DOHH2 (cell line): ENCODE results near the gene COL11A2.

Source experiments
- H3F3A ChIP-seq: fragments of 200-600 bp; sonication (generic), shearing (Covaris generic); 2 replicates; pipeline ENCODE4 v1.6.0; 2016; ENCODE audit warnings: antibody characterized with exemption, mild to moderate bottlenecking; ENCODE audit not compliant: control insufficient read depth, insufficient read depth
- H3K27ac ChIP-seq: fragments of 200-600 bp; sonication (generic); 2 replicates; pipeline ENCODE4 v1.5.1; 2014; ENCODE audit warnings: low read depth, mild to moderate bottlenecking, low read length, moderate library complexity
- H3K27me3 ChIP-seq: fragments of 200-600 bp; sonication (generic); 2 replicates; pipeline ENCODE4 v1.6.1; 2014; ENCODE audit warnings: mild to moderate bottlenecking, low read length, mixed read lengths; ENCODE audit not compliant: control insufficient read depth
- H3K36me3 ChIP-seq: fragments of 200-600 bp; sonication (generic); 2 replicates; pipeline ENCODE4 v1.6.1; 2014; ENCODE audit warnings: mild to moderate bottlenecking, low read length, moderate library complexity, mixed read lengths; ENCODE audit not compliant: control insufficient read depth
- H3K4me1 ChIP-seq: fragments of 200-600 bp; sonication (generic); 2 replicates; pipeline ENCODE4 v1.6.1; 2014; ENCODE audit warnings: mild to moderate bottlenecking, low read length, mixed read lengths; ENCODE audit not compliant: control insufficient read depth
- H3K4me2 ChIP-seq: fragments of 200-600 bp; sonication (generic); 2 replicates; pipeline ENCODE4 v1.6.0; 2014; ENCODE audit warnings: mild to moderate bottlenecking, low read length, moderate library complexity
- H3K4me3 ChIP-seq: fragments of 200-600 bp; sonication (generic); 2 replicates; pipeline ENCODE4 v1.5.1; 2014; ENCODE audit warnings: mild to moderate bottlenecking, low read length, mixed read lengths
- H3K79me2 ChIP-seq: fragments of 200-600 bp; sonication (generic); 2 replicates; pipeline ENCODE4 v1.6.1; 2014; ENCODE audit warnings: mild to moderate bottlenecking, low read length, mixed read lengths; ENCODE audit not compliant: control insufficient read depth
- H3K9me2 ChIP-seq: fragments of 200-600 bp; sonication (generic); replicated peaks from 2 replicates; pipeline ENCODE4 v1.6.1; 2014; ENCODE audit warnings: mild to moderate bottlenecking, low read length, mixed read lengths; ENCODE audit not compliant: control insufficient read depth
- H3K9me3 ChIP-seq: fragments of 200-600 bp; sonication (generic); 2 replicates; pipeline ENCODE4 v1.6.1; 2014; ENCODE audit warnings: antibody characterized with exemption, low read length, mixed read lengths; ENCODE audit not compliant: control insufficient read depth, insufficient read depth
- H4K20me1 ChIP-seq: fragments of 200-600 bp; sonication (generic); 2 replicates; pipeline ENCODE4 v1.6.0; 2014; ENCODE audit warnings: low read depth, mild to moderate bottlenecking, antibody characterized with exemption, low read length, moderate library complexity; ENCODE audit not compliant: control insufficient read depth, insufficient read depth
- EZH2phosphoT487 ChIP-seq: fragments of 200-600 bp; sonication (generic); IDR thresholded peaks from 2 replicates; pipeline ENCODE4 v1.6.1; 2017; ENCODE audit warnings: borderline replicate concordance, mild to moderate bottlenecking, antibody characterized with exemption, low read length, moderate library complexity, mixed read lengths
- TF ChIP-seq, protein P1 (sequence below): fragments of 200-600 bp; sonication (generic); IDR thresholded peaks from one replicate; pipeline ENCODE4 v1.5.1; 2014; ENCODE audit warnings: antibody characterized with exemption, mild to moderate bottlenecking, low read depth, low read length; ENCODE audit not compliant: poor library complexity, severe bottlenecking

The COL11A2 gene

DNA sequence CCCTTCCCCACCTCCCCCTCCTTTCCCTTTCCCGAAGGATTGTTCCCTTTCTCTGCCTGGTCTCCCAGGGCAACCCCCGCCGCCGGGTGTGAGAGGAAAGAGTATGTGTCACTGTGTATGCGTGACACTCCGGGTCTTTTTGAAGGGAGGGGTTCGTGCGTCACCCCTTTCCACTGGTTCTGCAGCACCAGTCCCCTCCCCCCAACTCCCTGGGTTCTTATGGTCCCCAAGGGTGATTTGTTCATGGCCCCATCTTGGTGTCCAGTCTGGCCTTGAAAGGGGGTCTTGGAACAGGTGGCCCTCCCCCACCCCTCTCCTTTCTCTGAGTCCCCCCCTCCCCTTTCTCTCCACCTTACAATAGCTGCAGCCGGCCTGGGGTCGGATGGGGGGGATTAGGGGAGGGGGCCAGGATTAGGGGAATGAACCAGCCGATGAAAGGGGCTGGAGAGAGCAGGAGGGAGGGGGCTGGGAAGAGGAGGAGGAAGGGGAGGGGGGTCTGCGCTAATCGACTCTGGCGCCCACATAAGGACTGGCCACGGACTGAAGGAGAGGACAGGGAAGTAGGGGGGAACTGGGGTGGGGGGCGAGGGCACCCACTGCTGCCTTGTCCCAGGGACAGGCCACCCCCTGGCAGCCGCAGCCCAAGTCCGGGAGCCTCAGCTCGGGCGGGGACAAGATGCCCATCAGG lies 14.7 kb upstream of the COL11A2 start:
- H3K27me3 ChIP-seq, result no peaks in the 10 kb centered on the region
- no peaks in the 10 kb centered on the region for H3K9me2 ChIP-seq
- H3K27ac ChIP-seq, result no peak overlapping the region
- peak overlapping the region; percentile 99 for H3K4me2 ChIP-seq
- no peak for TF ChIP-seq EZH2phosphoT487
- TF ChIP-seq, protein P1, sequence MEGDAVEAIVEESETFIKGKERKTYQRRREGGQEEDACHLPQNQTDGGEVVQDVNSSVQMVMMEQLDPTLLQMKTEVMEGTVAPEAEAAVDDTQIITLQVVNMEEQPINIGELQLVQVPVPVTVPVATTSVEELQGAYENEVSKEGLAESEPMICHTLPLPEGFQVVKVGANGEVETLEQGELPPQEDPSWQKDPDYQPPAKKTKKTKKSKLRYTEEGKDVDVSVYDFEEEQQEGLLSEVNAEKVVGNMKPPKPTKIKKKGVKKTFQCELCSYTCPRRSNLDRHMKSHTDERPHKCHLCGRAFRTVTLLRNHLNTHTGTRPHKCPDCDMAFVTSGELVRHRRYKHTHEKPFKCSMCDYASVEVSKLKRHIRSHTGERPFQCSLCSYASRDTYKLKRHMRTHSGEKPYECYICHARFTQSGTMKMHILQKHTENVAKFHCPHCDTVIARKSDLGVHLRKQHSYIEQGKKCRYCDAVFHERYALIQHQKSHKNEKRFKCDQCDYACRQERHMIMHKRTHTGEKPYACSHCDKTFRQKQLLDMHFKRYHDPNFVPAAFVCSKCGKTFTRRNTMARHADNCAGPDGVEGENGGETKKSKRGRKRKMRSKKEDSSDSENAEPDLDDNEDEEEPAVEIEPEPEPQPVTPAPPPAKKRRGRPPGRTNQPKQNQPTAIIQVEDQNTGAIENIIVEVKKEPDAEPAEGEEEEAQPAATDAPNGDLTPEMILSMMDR, result no peak
- no peaks in the 10 kb centered on the region for H3K9me3 ChIP-seq
- H3F3A ChIP-seq, result peaks cover 31% of the 10 kb centered on the region
- H3K79me2 ChIP-seq, result peaks cover 27% of the 10 kb centered on the region
- H3K4me1 ChIP-seq, result peaks cover 43% of the 10 kb centered on the region
- peaks cover 29% of the 10 kb centered on the region for H3K36me3 ChIP-seq
- no peaks in the 10 kb centered on the region; the same call in 1 of the 2 replicates for H4K20me1 ChIP-seq
- peak overlapping the region; percentile 94 for H3K4me3 ChIP-seq

GRCh38 chr6:33206027-33206863 lies 14.0 kb upstream of the COL11A2 start:
- TF ChIP-seq EZH2phosphoT487, result no peak
- TF ChIP-seq, protein P1, result no peak
- Histone ChIP-seq H3K36me3 (peaks cover 37% of the 10 kb centered on the region), H3K27me3 (no peaks in the 10 kb centered on the region), H3K4me1 (peaks cover 51% of the 10 kb centered on the region), H3K79me2 (peaks cover 35% of the 10 kb centered on the region), H3K4me3 (no peak overlapping the region), H3K27ac (no peak overlapping the region), H3K9me2 (no peaks in the 10 kb centered on the region), H4K20me1 (no peaks in the 10 kb centered on the region), H3F3A (peaks cover 31% of the 10 kb centered on the region), H3K4me2 (no peak overlapping the region), H3K9me3 (no peaks in the 10 kb centered on the region)

DNA sequence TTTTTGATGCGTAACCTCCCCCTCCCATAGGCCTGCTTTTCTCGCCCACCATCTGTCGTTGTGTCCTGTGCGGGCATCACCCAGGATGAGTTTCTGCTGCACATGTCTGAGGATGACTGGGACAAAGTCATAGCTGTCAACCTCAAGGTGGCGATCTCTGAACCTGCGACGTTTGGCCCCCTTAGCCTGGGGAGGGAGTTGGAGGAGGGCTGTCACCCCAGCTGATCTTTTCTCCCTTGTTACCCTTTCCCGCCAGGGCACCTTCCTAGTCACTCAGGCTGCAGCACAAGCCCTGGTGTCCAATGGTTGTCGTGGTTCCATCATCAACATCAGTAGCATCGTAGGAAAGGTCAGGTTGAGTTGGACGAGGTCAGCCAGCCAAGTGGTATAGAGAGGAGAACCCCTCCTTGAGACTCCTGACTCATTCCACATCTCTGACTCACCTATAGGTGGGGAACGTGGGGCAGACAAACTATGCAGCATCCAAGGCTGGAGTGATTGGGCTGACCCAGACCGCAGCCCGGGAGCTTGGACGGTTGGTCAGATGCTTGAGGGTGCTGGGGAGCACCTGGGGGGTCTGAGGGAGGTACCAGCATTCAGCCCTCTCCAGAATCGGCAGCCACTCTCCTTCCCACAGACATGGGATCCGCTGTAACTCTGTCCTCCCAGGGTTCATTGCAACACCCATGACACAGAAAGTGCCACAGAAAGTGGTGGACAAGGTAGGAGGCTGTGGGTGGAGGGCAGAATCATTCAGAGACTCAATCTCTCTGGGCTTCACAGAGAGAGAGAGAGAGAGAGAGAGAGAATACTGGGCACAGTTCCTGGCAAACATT lies 13.1 kb upstream of the COL11A2 start:
- Histone ChIP-seq H3F3A (peaks cover 31% of the 10 kb centered on the region), H3K9me3 (no peaks in the 10 kb centered on the region), H3K4me2 (peak overlapping the region; percentile 93), H3K4me1 (peaks cover 52% of the 10 kb centered on the region), H3K27me3 (no peaks in the 10 kb centered on the region), H3K27ac (peak overlapping the region; percentile 41), H3K9me2 (no peaks in the 10 kb centered on the region), H4K20me1 (no peaks in the 10 kb centered on the region), H3K79me2 (peaks cover 41% of the 10 kb centered on the region), H3K36me3 (peaks cover 41% of the 10 kb centered on the region), H3K4me3 (peak overlapping the region; percentile 92)
- TF ChIP-seq, protein P1, result peak; percentile 64
- no peak for TF ChIP-seq EZH2phosphoT487
